Activated CD8-positive, alpha-beta memory T cell treated with anti-CD3 and anti-CD28 coated beads for 24 hours (primary cell): Measurements from ENCODE around the gene RASGEF1C.

ENCODE experiments used
- DNase-seq: peaks from one replicate; pipeline ENCODE4 v3.0.0-alpha.2; 2020

The RASGEF1C gene

DNA sequence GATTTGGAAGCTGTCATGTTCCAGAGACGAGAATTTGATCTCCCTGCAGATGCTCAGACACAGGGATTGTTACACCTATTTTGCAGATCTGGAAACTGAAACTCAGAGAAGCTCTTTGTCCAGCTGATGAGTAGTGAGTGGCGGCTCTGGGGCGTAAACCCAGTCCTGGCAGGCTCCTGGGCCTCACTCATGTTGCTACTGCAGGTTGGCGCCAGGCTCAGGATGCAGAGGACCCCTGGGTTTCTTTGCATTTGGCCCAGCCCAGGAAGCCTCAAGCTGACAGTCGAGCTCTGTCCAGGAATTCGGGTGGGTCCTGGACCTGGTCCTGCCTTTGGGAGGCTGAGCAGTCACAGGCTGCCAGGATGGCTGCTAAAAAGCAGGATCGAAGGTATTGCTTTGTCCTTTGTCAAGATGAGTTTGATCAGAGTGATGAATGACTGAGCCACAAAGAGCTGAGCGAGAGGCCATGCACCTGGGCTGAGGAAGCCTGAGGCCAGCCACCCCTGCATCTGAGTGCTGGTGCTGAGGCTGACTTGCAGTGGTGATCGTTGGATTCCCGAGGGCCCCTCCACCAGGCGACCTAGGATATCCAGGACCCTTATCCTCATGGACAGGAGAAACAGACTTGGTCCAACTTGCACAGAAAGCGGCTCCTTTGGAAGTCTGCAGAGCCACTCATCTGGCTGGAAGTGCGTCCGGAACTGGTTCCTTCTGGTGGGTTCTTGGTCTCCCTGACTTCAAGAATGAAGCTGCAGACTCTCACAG, 129.1 kb downstream of the RASGEF1C start:
- DNase-seq = no peak

DNA sequence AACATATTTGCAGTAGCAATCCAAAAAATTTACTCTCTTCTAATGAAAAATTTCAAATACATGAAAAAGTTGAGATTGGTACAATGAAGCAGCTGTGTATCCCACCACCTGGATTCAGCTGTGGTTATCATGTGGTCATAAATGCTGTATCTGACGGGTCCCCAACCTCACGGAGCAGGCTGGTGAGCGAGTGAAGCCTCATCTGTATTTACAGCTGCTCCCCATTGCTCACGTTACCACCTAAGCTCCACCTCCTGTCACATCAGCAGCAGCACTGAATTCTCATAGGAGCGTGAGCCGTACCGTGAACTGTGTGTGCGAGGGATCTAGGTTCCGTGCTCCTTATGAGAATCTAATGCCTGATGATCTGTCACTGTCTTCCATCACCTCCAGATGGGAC, 130.7 kb downstream of the RASGEF1C start:
- DNase-seq = no peak

DNA sequence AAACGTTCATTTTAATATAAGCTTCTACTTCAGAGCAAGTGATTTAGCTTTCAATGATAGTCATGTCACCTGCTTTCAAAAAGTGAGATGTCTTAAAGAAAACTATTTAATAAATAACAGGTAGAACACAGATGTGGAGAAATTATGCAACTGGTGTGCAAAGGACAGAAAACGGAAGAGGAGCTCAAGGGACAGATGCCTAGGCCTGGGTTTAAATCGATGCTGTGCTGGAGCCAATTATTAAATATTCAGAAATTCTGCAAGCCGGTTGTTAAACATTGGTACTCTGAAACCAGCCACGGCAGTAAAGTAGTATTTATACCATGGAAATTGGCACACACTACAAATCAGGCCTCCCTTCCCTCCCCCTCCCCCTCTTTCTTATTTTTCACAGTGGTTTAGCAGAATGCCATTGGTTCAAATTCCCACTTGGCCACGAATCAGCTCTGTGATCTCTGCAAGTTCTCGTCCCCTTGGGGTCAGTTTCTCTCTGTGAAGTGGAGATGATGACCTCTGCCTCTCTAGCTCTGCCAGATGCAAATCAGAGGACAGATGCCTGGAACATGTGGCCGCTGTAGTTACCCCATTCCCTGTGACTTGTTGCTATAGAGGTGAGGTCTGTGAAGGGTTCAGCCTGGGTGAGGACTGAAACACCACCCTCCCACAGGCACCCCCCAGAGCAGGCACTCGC, 131.3 kb downstream of the RASGEF1C start:
- DNase-seq = no peak

DNA sequence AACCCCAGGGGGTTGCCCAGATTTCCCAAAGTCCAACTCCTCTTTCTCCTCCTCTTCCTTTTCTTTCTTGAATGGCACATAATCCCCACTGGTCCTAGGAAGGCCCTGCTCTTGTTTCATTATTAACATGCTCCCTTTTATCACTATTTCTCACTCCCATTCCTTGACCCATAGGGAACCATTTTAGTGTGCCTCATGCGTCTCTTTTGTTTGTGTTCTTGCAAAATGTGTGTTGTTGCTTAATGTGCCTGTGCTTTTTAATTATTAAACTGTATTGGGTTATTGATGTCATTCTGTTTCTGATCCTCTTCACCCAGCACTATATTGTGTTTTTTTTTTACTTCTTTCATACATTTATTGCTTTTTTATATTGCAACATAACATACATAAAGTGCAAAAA, 133.3 kb downstream of the RASGEF1C start:
- DNase-seq = no peak

DNA sequence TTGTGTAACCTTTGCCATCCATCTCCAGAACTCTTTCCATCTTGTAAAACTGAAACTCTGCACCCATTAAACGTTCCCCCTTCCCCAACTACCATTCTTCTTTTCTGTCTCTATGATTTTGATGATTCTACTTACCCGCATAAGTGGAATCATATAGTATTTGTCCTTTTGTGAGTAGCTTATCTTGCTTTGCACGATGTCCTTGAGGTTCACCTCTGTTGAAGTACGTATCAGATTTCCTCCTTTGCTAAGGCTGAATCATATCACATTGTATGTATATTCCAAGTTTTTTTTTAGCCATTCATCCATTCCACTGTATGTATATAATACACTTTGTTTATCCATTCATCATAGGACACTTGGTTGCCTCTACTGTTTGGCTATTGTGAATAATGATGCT, 134.5 kb downstream of the RASGEF1C start:
- DNase-seq = no peak

DNA sequence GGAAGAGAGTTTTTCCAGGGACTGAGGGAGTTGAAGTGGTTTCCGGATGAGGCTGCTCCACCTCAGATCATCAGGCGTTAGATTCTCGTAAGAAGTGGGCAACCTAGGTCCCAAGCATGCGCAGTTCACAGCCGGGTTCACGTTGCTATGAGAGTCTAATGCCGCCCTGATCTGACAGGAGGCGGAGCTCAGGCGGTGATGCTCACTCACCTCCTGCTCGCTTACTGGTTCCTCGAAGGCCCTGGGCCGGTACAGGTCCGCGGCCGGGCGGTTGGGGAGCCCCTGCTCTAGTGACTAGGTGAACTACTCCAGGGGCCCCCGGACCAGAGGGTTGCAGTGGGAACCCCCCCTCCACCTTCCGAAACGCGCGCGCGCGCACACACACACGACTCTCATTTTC, 136.5 kb downstream of the RASGEF1C start:
- DNase-seq = no peak

DNA sequence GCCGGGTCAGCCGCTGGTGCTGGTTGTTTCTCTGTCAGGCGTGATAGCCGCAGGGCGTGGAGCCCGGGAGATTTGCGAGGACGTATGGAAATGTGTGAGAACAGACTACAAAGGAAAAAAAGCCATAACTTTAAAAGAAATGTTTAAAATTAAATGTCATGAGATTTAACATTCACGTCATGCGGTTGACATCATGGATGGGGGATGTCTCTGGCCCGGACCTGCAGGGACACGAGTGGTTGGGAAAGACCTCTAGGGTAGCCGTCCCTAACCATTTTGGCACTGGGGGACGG, 136.8 kb downstream of the RASGEF1C start:
- DNase-seq = no peak

DNA sequence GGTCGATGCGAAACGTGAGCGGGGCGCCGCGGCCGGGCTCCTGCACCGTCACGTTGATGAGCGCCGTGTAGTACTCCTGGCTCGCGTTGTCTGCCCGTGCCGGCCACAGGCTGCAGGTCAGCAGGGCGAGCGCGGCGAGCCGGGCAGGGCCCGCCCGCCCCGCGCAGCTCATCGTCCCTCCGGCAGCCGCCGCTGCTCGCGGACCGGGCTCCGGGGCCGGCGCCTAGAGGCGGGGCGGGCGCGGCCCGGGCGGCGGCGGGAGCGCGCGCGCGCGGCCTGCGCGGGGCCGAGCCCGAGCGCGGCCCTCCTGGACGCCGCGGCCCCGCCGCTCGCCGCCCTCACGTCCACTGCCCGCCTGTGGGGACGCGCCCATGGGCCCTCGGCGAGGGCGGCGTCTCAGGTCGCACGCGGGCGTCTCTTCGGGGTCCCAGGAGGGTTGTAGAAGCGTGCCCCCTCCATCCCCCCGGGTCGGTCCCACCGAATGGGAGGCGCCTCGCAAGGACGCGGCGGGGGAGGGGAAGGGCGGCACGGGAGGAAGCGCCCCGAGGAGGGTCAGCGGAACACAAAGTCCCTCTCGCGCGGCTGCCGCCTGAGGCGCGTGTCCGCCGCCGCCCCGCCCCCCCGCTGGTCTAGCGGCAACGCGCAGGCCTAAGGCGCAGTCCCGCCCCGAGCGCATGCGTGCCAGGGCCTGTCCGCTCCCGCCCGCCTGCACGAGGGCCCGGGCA, 137.3 kb downstream of the RASGEF1C start, which contains the start of gene RNF130:
TSS of gene RNF130 (minus strand) at position 229 of the 725 bp plus-strand sequence. CDS start at position 172, 57 bp downstream.
- DNase-seq = peak; percentile 96

DNA sequence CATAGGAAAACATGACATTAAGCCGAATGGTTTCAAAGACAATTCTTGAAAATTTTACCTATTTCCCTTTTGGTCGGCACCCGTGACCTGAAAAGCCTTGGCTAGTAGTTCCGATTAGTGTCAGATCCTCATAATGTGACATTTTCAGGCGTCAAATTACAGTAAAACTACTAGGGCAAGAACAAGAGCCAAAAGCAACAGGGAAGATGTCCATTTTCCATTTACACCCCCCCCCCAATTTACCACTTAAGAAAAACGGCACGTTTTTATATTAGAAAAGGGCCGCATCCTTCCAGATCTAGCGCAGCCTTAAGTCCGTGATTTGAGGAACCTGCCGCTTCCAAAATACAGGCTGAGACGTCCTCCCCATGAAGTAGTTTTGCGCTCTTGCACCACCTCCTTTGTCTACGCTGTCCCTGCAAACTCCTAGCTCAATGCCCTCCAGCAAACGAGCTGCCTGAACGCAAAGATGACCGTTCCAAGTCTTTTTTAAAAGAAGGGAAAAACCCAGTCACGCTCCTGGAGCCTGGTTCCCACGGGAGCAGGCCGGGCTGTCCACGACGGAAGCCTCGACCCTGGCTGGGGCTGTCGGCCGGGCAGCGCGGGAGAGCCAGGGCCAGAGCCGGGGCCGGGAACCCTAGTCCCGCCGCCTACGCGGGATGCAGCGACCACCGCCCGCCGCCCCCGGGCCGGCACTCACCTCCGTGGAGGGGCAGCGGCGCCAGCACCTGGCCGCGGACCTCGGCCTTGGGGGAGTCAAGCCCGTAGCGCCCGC, 138.1 kb downstream of the RASGEF1C start:
- DNase-seq = peak; percentile 74

DNA sequence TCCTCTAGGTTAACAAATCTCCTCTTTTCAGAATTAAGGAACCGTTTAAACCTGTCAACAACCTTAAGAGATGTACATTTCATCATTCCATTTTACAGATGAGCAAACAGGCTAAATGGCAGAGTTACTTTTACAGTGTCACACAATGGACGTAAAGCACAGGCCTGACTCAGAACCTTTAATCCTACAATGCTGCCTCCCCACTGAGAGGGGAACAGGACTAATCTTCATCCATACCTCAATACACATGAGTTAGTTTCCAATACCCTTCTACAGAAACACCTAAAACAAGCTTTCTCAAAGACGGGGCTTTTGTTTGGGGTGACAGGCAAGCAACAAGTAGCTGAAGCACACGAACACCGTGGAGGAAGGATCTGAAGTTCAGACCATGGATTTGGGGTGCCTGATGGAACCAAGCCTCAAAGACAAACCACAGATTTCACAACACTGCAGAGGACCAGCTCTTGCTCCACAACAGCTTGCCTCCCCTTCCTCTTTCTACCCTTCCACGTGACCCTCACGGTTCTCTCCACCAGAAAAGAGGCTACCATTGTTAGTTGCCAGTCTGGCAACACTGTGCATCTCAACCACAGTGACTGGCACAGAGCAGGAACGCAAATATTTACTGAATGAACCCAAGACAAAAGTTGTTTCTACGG, 139.3 kb downstream of the RASGEF1C start:
- peak; percentile 55 for DNase-seq

DNA sequence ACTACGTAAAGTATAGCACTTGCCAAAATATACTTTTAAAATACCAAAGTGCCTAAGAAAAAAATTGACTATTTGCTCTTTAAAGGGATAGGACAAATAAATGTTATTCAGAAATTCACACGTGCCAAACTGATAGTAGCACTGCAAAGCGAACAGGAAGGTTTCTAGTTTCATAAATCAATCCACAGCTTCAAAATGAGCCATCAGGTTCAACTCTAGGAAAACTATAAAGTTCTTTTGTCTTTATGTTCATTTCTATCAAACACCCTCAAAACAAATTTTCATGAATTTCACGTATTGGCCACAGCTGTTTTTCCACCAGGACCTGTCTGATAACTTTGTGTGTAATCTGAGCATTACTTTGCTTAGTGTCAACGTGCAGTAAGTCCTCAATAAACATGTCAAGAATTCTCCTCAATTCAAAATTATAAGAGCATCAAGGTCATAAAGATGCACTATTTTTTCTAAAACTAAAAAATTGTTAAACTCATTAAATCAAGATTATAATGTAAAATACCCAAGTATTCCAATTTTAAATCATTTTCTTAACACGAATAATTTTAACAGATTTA, 140.4 kb downstream of the RASGEF1C start:
- no peak for DNase-seq

DNA sequence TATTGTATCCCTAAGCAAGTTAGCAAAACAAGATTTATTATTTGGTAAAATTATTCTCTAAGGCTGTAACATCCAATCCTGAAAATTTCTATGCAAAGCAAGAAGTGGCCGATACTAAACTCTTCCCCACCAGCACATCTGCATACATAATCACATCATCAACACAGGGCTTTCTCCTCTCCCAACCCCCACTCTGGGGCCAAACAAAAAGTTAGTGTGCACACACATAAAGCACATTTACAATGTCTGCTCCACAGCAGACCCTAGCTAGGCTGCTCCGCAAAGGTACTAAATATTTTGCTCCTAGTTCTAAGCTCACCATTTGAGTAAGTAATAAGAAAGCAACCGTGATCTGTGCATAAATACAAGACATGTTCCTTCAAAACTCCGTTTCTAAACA, 141.0 kb downstream of the RASGEF1C start:
- DNase-seq = no peak

DNA sequence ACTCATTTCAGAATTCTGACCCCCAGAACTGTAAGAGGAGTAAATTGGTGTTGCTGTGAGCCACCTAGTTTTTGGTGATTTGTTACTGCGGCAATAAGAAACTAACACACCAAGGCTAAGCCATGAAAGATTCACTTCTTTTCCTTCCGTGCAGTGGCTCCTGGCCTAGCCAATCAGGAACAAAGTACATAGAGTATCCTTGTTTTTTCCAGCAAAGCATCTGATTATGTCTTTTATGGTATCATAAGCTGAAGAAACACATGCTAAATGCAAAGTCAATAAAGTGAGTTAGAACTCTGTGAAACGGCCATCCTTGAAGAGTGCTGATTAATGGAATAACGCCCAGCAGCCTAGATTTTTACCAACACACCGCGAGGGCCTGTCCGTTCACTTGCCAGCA, 148.8 kb downstream of the RASGEF1C start:
- DNase-seq = no peak

DNA sequence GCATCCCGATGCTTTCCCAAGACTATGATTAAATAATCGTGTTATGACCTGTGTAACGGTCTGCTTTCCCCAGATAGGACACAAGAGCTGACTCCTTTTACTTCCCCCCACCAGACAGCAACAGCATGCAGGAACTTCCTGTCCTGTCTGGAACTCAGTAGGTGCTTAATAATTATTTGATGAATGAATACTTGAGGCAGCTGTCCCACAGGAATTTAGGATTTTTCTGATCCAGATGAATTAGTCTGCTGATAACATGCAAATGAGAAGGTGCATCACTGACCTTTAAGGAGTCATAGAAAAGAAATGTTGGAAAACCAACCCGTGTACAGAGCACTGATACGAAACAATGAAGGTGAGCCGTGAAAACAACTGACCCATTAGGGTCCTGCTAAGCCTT, 149.7 kb downstream of the RASGEF1C start:
- no peak for DNase-seq

DNA sequence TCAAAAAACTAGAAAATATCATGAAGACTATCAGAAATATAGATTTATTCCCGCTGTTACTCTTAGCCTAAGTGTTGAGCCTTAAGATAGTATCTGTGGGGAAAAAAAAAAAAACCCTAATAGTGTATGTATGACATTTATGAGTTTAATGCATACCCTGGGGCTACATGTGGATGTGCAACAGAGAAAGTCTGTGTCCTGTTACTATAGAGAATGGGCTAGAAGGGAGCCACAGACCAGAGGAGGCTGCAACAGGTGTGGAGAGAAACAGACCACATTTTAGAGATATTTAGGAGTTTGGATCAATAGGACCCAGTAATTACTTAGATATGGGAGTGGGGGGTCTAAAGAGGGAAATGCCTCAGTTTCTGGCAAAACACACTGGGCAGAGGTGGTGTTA, 152.9 kb downstream of the RASGEF1C start:
- no peak for DNase-seq

DNA sequence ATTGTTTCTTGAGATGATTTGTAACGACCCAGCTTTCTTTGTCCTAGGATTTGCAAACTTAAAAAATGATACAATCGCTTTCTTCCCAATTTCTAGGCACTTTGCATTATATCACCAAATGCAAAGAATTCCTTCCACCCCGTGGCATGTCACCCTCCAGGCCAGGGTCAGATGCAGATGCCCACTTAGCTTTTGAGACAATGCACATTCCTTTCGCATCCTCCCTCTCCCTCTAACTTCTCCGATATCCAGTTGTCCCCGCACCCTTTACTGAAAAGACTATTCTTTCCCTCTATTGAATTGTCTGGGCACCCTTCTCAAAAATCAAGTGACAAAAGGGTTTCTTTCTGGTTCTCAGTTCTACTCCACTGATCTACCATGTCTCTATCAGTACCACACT, 154.8 kb downstream of the RASGEF1C start:
- no peak for DNase-seq

DNA sequence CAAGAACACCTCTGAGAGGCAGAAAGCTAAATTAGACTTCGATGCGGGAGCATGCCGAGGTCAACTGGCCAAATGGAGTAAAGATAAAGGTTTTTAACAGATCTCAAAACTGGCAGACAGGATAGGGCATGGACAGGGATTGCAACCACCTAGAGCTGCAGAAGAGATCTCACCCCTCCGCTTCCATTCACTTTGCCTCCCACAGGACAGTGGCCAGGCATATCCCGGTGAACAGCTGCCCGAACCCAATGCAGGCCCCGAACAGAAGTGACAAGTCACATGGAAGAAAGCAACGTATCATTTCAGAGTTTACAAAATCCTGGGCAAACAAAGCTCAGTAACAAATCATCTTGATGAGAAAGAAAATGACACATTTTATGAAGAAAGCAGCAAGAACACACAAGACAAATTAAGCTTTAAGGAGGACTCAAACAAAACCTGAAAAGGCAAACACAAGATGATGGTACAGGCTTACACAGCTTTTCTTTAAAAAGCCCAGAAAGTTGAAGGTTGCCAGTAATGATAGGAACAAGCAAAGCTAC, 155.9 kb downstream of the RASGEF1C start:
- no peak for DNase-seq

DNA sequence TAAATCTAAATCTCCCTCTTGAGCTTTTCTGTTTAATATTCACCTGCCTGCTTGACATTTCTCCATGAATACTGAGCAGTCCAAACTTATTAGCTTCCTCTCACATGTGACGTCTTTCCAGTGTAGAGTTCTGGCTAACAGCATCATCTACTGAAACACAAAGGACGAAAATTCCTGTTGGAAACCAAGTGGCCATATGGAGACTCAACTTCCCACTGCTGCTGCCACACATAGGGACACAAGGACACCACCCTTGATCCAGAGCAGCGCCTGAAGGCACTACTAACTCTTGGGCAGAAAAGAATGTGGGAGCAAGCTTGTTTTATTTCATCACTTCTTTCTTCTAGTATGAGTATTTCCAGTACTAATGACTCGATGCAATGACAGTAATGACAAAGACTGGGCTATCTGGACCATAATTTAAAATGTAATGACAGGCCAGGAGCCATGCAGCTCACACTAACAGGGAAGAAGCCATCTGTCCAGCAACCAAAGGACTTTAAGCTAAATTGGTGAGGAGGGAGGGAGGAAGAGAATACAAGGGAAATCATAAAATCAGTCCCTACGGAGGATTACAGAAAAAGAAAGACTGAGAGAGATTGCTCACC, 156.7 kb downstream of the RASGEF1C start:
- no peak for DNase-seq
